NCI-H2107 (cell line): ENCODE results near the gene TSPAN13.

Experiments used
- DNase-seq: peaks from one replicate; lab custom pipeline; 2025; lab: John Stamatoyannopoulos, UW

The TSPAN13 gene

DNA sequence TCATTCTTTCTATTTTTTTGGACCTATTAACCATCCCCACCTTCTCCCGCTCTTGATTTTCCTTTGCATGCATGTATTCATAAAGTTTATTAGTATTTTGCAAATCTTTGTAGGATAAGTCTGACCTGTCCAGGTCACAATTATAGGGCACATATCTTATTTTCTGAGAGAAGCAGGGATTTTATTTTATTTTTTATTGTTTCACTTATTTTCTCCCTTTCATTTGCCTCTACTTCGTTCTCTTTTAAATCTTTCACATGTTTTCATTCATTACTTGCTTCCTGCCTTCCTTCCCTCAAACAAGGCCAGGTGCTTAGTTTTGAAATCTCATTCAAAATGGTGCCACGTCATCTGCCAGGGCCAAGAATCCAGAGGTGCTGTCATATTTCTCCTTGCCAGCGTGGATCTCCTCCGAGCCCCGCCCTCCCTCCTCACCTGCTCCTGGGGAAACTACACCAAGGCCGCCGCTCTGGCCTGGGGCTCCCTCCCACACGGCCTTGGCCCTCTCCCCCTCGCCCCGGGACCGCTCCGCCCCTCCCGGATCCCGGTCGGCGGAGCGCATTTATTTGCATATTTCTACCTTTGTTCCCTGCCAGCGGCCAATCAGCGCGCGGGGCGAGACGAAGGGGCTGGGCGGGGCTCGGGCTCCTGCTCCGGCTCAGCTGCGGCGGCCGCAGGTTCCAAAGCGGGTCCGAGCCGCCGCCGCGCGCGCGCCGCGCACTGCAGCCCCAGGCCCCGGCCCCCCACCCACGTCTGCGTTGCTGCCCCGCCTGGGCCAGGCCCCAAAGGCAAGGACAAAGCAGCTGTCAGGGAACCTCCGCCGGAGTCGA is at the start of gene TSPAN13:
TSPAN13 (plus strand) TSS at position 654 of the 830 bp plus-strand sequence. CDS start 213 bp downstream, outside the sequence.
- DNase-seq = peak; percentile 77

DNA sequence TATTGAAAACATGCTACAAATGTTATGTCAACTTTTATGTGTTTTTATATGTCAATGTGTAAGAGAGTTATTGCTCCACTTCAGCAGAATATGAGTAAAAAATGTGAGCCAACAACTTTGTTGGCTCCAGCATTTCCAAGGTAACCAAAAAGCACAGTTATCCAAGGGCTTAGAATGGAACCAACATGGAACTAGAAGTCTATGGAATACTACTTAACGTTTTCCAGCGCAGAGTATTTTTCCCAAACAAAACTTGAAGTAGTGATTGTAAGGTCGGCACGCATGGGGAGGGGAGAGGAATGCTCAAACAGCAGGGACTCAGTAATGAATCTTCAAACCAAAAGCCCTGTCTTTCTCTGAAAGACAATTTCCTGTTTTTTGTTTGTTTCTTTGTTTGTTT is 45.0 kb upstream of the TSPAN13 start:
- no peak for DNase-seq

DNA sequence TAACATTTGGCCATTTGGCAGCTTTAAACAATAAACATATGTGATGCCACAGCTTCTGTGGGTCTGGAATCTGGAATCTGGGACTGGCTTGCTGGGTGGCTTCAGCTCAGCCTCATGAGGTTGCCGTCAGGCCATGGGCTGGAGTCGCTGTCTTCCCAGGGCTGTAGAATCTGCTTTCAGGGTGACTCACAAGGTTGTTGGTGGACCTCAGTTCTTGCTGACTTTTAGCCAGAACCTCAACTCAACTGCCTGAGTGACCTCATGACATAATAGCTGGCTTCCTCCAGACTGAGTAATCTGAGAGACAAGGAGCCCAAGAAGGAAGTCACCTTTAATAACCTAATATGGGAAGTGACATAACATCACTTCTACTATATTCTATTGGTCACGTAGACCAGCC is 44.6 kb upstream of the TSPAN13 start:
- no peak for DNase-seq

DNA sequence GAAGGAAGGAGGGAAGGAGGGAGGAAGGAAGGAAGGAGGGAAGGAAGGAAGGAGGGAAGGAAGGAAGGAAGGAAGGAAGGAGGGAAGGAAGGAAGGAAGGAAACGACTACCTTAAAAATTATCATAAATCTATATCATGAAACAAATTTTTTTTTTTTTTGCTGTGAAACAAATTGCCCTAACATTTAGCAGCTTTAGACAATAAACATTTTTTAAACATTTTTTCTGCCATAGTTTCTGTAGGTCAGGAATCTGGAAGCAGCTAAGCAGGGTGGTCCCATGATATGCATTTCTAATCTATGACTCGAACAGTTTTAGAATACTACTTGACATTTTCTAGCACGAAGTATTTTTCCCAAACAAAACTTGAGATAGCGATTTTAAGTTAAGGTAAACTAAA is 42.9 kb upstream of the TSPAN13 start:
- DNase-seq = no peak

DNA sequence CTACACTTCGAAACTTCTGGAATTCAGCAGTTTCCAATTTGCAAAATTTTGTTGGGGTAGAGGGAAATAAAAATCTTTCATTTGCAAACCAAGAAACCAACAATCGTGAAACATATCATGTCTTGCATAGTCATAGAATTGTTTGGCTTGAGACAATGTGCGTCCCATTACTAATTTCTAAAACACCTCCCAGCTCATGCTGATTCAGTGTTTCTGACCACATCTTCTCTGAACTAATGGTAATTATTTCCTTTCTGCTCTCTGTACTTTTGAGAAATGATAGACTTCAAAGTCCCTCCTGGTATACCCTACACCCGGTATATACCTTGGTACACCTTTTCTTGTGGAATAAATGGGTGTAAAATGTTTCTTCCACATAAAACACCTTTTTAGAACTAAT is 41.8 kb upstream of the TSPAN13 start:
- DNase-seq = no peak

DNA sequence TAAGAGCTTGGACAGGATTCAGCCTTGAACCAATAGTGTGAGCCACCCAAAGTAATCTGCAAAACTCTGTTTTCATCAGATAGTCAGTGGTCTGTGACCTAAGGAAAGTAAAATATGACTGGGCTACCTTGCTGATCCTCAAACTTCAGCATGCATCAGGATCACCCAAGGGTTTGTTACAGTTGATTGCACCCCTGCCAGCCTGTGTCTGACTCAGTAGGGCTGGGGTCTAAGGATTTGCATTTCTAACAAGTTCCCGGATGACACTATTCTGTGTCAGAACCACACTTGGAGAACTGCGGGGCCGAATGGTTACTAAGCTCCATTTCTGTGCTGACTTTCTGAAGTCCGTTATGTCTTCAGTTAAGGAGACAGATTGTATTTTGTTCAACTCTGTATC is 40.6 kb upstream of the TSPAN13 start:
- DNase-seq = no peak

DNA sequence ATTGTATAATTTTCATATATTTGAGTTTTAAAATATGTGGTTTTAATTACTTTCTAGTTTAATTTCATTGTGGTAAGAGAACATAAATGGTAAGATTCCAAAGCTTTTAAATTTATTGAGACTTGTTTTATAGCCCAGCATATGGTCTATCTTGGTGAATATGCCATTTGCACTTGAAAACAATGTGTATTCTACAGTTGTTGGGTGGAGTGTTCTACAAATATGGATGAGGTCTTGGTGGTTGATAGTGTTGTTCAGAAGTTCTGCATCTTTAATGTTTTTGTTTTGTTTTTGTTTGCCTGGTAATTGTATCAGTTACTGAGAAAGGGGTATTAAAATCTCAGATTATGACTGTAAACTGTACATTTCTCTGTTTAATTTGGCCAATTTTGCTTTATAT is 37.6 kb upstream of the TSPAN13 start:
- no peak for DNase-seq

DNA sequence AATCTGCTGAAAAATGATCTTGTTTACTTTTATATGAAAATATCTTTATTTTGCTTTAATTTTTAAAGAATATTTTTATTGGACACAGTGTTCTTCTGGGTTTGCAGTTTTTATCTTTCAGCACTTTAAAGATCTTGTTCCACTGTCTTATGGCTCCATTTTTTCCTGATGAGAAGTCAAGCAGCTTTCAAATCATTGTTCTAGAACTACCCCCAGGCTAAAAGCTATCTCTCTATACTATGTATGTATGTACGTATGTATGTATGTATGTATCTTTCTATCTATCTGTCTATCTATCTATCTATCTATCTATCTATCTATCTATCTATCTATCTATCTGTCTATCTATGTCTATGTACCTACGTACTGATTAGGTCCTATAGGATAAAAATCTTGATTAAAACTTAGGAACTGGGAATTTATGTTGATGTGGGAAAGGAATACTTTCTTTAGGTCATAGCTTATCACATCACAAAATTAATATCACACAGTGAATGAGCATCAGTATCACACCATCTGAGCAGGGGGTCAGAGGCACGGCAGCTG is 35.4 kb upstream of the TSPAN13 start:
- no peak for DNase-seq

DNA sequence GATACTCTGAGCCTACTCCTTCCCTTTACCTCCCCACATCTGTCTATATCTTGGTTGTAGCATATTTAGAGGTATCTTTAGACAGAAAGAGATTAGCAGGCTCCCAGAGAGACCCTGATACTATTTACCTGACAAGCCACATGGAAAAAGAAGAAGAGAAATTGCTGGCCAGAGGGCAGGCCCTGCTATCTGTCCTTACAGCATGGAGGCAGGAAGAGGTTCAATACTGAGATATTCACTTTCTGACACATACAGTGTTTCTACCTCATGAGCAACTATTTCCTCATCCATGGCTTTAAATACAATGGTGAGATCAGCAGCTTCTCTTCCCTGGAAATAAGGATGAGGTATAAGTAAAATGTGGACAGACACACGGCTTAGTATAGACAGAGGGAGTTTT is 33.9 kb upstream of the TSPAN13 start:
- DNase-seq = no peak

DNA sequence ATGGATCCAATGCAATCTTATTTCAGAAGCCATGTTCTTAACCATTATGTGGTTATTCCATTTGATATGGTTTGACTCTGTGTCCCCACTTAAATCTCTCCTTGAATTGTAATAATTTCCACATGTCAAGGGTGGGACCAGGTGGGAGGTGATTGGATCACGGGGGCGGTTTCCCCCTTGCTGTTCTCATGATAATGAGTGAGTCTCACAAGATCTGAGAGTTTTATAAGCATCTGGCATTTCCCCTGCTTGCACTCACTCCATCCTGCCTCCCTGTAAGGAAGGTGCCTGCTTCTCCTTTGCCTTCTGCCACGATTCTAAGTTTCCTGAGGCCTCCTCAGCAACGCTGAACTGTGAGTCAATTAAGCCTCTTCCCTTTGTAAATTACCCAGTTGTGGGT is 32.0 kb upstream of the TSPAN13 start:
- DNase-seq = no peak

DNA sequence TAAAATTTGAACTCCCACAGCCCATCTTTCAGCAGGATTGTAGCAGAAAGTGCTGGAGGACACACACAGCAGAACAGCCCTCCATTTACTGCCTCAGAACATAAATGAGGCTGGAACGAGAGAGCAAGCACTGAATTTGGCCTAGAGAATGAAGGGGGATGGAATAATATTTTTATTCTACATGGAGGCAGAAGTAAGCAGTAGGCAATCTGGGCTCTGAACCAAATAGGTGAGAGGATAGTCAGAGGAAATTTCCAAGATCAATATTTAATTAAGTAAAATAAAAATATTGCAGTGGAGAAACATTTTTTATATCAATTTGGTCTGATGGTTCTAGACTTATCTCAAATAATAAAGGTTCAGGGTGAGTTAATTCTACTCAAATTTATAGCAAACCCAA is 29.2 kb upstream of the TSPAN13 start:
- no peak for DNase-seq

DNA sequence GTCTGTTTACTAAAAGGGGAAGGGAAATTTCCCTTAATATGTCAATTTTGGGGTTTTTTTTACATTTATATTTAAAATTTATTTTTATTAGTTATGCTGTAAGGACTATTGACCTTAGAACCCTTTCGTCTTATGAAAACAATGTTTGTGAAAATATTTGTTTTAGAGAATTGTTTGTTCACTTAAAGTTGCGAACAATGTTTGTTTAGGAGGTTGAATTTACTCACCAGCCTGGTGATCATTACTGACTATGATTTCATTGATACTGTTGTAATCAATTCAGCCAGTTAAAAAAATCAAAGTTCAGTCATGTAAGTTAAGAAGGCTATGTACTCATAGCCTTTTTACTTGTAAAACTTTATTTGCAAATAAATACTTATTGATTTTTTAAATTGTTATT is 27.4 kb upstream of the TSPAN13 start:
- DNase-seq = no peak

DNA sequence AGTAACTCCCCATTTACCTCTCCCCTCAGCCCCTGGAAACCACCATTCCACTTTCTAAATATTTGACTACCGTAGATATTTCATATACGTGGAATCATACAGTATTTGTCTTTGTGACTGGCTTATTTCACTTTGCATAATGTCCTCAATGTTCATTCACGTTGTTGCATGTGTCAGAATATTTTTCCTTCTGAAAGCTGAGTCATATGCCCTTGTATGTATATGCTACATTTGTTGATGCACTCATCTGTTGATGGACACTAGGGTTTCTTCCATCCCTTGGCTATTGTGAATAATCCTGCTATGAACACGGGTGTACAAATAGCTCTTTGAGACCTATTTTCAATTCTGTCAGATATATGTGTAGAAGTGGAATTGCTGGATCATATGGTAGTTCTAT is 25.8 kb upstream of the TSPAN13 start:
- no peak for DNase-seq

DNA sequence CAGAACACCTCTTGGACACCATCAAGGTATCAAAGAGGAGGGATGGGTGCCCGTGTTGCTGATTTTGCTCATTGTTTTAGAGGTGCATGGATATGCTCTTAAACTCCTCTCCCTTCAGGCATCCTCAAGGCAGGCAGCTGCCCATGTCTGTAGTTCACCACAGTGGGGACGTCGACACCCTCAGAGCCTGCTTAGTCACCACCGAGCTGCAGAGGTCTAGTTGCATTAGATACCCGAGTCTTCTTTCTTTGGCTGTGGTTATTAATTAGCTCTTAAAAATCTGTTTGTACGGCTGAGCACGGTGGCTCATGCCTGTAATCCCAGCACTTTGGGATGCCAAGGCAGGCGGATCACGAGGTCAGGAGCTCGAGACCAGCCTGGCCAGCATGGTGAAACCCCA is 24.7 kb upstream of the TSPAN13 start:
- no peak for DNase-seq

DNA sequence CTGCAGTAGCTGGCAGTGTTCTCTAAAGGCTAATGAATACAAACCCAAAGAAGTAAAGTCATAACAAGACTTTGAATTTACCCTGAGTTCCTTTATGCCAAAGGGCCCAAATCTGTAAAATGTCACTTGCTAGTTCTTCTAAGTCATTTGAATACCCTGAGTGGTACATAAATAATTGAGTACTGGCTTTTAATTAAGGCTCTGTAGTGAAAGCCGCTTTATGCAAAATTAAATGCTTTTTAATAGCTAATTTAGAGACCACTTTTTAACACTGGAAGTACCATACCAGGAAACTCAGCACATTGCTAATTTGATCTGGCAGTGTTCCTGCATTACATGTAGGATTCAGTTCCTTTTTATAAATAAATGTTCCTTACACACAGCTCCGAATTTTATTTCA is 24.0 kb upstream of the TSPAN13 start:
- DNase-seq = no peak

DNA sequence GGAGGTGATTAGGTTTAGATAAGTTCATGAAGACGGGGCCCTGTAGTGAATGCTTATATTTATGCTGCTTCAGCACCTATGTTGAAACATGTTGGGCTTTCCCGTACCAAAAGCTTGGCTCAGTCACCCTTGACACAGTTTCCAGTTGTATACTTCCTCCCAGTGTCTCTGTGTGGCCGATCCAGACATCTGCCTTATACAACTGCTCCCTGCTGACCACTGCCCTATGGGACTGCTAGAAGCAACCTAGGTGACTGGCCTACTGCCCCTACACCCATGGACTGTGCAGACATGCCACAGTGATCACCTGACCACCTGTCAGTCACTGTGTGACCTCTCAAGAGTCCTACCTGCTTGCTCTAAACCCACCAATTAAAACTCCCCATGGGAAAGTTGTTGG is 22.6 kb upstream of the TSPAN13 start:
- no peak for DNase-seq

DNA sequence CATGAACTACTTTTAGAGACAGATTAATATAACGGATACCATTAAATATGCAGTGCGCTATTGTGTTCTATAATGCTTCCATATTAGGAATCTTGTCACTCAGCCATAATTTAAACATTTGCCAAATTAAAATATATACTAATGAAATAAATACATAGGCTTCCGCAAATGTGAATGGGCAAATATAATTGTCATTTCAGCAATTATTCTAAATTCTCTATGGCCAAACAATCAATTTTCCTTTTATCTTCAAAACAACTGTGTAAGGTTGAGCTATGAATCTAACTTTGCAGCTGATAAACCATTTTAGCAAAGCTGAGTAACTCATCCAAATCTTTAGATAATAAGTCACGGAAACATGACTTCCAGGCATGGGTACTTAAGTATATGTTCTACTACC is 20.7 kb upstream of the TSPAN13 start:
- no peak for DNase-seq

DNA sequence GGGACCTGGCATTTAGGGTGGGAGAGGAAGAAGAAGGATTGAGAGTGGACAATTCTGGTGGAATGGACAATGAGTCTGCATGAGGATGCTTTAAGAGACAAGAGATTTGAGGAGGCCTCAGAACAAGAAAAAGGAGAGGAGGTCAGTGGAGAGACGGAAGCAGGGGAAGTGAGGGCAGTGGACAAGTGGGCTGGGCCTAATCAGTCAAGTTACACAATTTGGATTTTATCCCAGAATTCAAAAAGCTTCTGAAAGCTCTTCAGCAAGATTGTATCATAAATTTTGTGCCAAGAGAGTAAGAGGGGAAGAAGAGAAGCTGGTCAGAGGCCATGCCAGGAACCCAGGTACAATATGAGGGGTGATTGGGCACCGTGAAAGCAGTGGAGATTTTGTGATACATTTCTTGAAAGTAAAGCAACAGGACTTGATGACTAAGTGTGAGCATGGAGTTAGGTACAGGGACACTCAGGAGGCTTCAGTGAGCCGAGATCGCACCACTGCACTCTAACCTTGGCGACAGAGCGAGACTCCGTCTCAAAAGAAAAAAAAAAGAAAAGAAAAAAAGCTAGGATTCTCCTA is 19.3 kb upstream of the TSPAN13 start:
- DNase-seq = no peak

DNA sequence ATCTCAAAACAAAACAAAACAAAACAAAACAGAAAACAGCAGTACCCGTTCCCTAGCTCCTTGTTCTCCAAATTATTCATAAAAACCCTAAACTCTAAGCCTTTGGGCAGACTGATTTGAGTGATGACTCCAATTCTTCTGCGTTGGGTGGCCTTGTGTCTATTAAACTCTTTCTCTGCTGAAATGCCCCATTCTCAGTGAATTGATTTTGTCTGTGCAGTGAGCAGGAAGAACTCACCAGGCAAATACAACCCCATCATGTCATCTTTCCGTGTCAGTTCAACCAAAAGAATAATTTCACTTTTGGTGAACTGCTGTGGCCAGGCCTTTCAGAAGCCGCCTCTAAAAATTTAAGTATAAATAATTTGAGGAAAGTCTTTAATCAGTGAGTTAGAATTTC is 18.5 kb upstream of the TSPAN13 start:
- no peak for DNase-seq

DNA sequence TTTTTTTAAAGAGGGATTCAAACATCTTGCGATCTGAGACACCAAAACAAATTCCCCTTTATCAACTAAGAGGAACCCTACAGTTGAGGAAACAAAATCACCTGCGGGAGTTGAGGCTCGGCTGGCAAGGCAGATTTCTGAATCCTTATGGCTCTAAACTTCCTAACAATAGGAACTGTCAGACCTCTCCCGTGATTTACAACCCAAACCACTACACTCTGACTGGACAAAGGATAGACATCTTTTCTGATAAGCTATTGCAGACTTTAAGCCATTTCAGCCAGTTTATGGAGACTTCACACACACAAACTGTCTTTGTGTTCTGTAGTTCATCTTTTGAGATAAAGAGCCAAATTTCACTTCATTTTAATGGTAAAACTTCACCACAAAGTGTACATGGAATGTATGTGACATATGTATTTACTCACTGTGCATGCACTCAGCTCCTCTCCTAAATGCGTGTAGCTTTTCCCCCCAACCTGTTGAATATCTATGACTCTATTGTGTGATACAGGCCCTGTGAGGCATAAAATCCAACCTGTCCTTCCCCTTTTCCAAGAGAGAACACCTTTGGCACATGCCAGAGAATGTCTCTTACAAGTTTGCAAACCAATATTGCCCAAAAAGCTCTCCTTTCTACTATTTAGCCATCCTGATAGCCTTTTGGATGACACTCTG is 15.4 kb upstream of the TSPAN13 start:
- DNase-seq = no peak

DNA sequence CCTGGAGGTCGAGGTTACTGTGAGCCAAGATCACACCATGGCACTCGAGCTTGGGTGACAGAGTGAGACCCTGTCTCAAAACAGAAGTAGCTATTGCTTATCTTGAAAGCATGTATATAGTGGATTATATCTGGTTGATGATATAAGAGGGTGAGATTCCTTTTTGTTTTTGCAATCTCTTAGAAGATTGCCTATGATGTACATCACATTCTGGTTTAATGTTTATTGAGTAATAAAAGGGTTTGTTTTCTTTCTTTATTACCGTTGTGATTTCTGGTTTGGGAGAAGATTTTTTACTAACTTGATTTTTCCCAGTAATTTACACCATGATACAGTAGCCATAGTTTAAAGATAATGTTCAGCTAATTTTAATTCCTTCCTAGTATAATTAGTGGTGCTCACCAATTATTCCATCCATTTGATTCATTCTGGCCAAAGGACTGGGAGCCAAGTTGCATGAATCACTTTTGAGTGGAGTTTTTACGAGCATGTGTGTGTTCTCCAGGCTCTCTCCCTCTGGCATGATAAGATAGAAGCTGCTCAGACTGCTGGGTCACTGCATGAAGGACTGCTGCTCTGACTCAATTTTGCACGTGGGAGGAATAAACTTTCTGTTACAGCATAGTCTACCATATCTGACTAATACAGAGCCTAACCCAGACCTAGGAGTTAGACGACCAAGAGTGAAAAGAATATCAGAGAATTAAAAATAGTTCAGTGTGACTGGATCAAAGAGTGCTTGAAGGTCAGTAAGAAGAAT is 13.5 kb upstream of the TSPAN13 start:
- no peak for DNase-seq

DNA sequence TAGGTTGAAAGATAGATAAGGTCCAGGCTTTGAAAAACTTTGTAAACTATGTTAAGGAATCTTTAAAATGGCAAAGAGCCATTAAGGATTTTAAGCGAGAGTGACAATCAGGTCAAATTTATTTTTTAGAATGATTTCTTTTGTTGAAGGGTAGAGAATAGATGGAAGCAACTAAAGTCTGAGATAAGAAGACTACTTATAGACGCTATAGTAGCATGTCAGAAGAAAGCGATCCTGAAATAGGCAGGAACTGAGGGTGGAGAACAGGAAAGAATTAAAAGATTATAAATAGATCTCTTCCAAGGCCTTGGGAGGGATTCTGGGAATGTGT is 13.0 kb upstream of the TSPAN13 start:
- DNase-seq = no peak
